Testis (tissue), 3 donors: ENCODE results near the gene CPE. TPM values are rescaled to one million over a fixed set of nuclear protein-coding genes. Genes with fewer than 3 reads are reported as not detected.

Experiments used
- DNase-seq: peaks from one replicate; pipeline ENCODE4 v3.0.0-alpha.2; 2019
- H3K27ac ChIP-seq, 2 donors: fragments of 200-600 bp; sonication (generic); one replicate each; pipeline ENCODE4 v1.5.1; 2019
- H3K27me3 ChIP-seq: fragments of 200-600 bp; sonication (generic); one replicate; pipeline ENCODE4 v1.5.1; 2019
- H3K36me3 ChIP-seq: fragments of 200-600 bp; sonication (generic); one replicate; pipeline ENCODE4 v1.5.1; 2017; ENCODE audit warnings: low read depth; ENCODE audit errors: missing control alignments
- H3K4me1 ChIP-seq: fragments of 200-600 bp; sonication (generic); one replicate; pipeline ENCODE4 v1.5.1; 2019
- H3K4me3 ChIP-seq, 2 donors: fragments of 200-600 bp; sonication (generic); one replicate each; pipeline ENCODE4 v1.5.1; 2017 to 2019
- H3K9me3 ChIP-seq: fragments of 200-600 bp; sonication (generic); one replicate; pipeline ENCODE4 v1.5.1; 2017
- CTCF ChIP-seq, 3 experiments: fragments of 450-650 bp in 2 of 3; fragments of 200-600 bp in 1 of 3; sonication (generic) in 1 of 3; IDR thresholded peaks; one replicate each; pipeline ENCODE4 v1.5.1; 2016 to 2019; ENCODE audit warnings: antibody characterized with exemption in 3 of 3, mild to moderate bottlenecking in 2 of 3, moderate library complexity in 1 of 3
- POLR2A ChIP-seq: fragments of 450-650 bp; IDR thresholded peaks from one replicate; pipeline ENCODE4 v1.6.1; 2017; ENCODE audit warnings: antibody characterized with exemption, mild to moderate bottlenecking, moderate library complexity
- WGBS, 2 donors: methylation state at CpG; one replicate each; pipeline ENCODE4 v1.1.5; 2018; 5-methylcytosine and 5-hydroxymethylcytosine counted together
- intact Hi-C: fragments of 100-400 bp; cut with DNase I; formaldehyde crosslinking; loops from one replicate; pipeline ENCODE4 v1.15.1; 2023; ENCODE audit warnings: low total_unique reads
- polyA plus RNA-seq: library from polyadenylated mRNA; stranded (reverse); fragments of 350-450 nt; fragmentation: Illumina TruSeq; extraction: RNeasy Lipid Tissue Mini Kit (QIAGEN cat#74804); gene quantifications from one replicate; pipeline ENCODE4 v1.2.3, GENCODE V29; 2014; ENCODE audit warnings: low read depth, low replicate concordance; ENCODE audit not compliant: insufficient read depth
- total RNA-seq, 2 donors: library from RNA; depleted of rRNA; stranded (reverse); fragments of >200 nt; gene quantifications; one replicate each; pipeline ENCODE4 v1.2.3, GENCODE V29; 2016

CPE gene
- total and polyA plus RNA-seq, 3 donors from 2014 or later: 290 to 589 (median 324) TPM

GRCh38 chr4:165437691-165438090 is 58.9 kb downstream of the CPE start:
- Histone ChIP-seq H3K4me1 (peaks cover 2% of the 10 kb centered on the region), H3K4me3 (no peak overlapping the region), H3K9me3 (no peaks in the 10 kb centered on the region), H3K27me3 (no peaks in the 10 kb centered on the region), H3K36me3 (no peaks in the 10 kb centered on the region), H3K27ac (no peak overlapping the region)
- intact Hi-C loops: no loop called here
- no peak for DNase-seq
- TF ChIP-seq CTCF (IDR thresholded peaks at IDR 0.05) (no peak), POLR2A (no peak)
- WGBS, 2 donors: 89 to 94% methylated on average over 3 of the region's 3 CpGs

GRCh38 chr4:165439344-165439743 is 60.5 kb downstream of the CPE start:
- TF ChIP-seq POLR2A: no peak
- no peak for TF ChIP-seq CTCF (IDR thresholded peaks at IDR 0.05)
- 57 to 58% methylated on average over 2 of the region's 2 CpGs for WGBS, 2 donors
- DNase-seq: no peak
- peaks cover 2% of the 10 kb centered on the region for H3K4me1 ChIP-seq
- no peaks in the 10 kb centered on the region for H3K36me3 ChIP-seq
- intact Hi-C loops: no loop called here
- H3K4me3 ChIP-seq: no peak overlapping the region
- no peaks in the 10 kb centered on the region for H3K27me3 ChIP-seq
- no peaks in the 10 kb centered on the region for H3K9me3 ChIP-seq
- H3K27ac ChIP-seq: no peak overlapping the region

- TF ChIP-seq POLR2A (no peak), CTCF (IDR thresholded peaks at IDR 0.05) (no peak)
- 58 to 59% methylated on average over 1 of the region's 1 CpG for WGBS, 2 donors
- Histone ChIP-seq H3K27me3 (no peaks in the 10 kb centered on the region), H3K9me3 (no peaks in the 10 kb centered on the region), H3K4me1 (peaks cover 2% of the 10 kb centered on the region), H3K4me3 (no peak overlapping the region), H3K36me3 (no peaks in the 10 kb centered on the region), H3K27ac (no peak overlapping the region)
- no peak for DNase-seq
- intact Hi-C loops: no loop called here
Measured at GRCh38 chr4:165439981-165440380, 61.2 kb downstream of the CPE start.

- Histone ChIP-seq H3K36me3 (no peaks in the 10 kb centered on the region), H3K27ac (no peak overlapping the region), H3K4me3 (no peak overlapping the region), H3K27me3 (no peaks in the 10 kb centered on the region), H3K4me1 (peaks cover 2% of the 10 kb centered on the region), H3K9me3 (no peaks in the 10 kb centered on the region)
- intact Hi-C loops: no loop called here
- WGBS, 2 donors: 69 to 71% methylated on average over 7 of the region's 7 CpGs
- no peak for DNase-seq
- TF ChIP-seq POLR2A: no peak
- TF ChIP-seq CTCF (IDR thresholded peaks at IDR 0.05): no peak
Measured at GRCh38 chr4:165440415-165441158, 61.8 kb downstream of the CPE start.

GRCh38 chr4:165443276-165443675 is 64.5 kb downstream of the CPE start:
- Histone ChIP-seq H3K9me3 (no peaks in the 10 kb centered on the region), H3K4me3 (no peak overlapping the region), H3K27me3 (no peaks in the 10 kb centered on the region), H3K4me1 (peaks cover 2% of the 10 kb centered on the region), H3K36me3 (no peaks in the 10 kb centered on the region), H3K27ac (no peak overlapping the region)
- no peak for TF ChIP-seq CTCF (IDR thresholded peaks at IDR 0.05)
- no peak for TF ChIP-seq POLR2A
- WGBS, 2 donors: 100% methylated on average over 1 of the region's 1 CpG
- DNase-seq: no peak
- intact Hi-C loops: no loop called here
